HEK293 (cell line): ENCODE data around the gene LILRA5.

Experiments
- CTCF ChIA-PET: fragments of 350-600 bp; formaldehyde crosslinking; extraction: SDS; loops from one replicate; lab custom pipeline; 2021; ENCODE audit warnings: antibody characterized with exemption; lab: Yijun Ruan, JAX
- POLR2A ChIA-PET: fragments of 300-600 bp; formaldehyde crosslinking; extraction: SDS; loops from one replicate; lab custom pipeline; 2020; ENCODE audit warnings: antibody characterized with exemption, inconsistent platforms; lab: Yijun Ruan, JAX
- H3K27ac ChIP-seq: fragments of 200-500 bp; sonication (Bioruptor generic); 2 replicates; pipeline ENCODE4 v1.5.1; 2014; ENCODE audit warnings: low read depth, low read length, control low read depth, inconsistent platforms; ENCODE audit errors: extremely low read depth
- H3K36me3 ChIP-seq, 2 experiments: fragments of 200-500 bp in 1 of 2; sonication (Bioruptor generic) in 1 of 2; 1 replicate in 1 of 2; 2 replicates in 1 of 2; pipeline ENCODE4 v1.5.1; 2014 to 2017; ENCODE audit warnings: inconsistent platforms in 2 of 2, low read length in 2 of 2; ENCODE audit not compliant: control insufficient read depth in 2 of 2, insufficient read depth in 1 of 2
- H3K4me1 ChIP-seq: fragments of 200-500 bp; sonication (Bioruptor generic); 2 replicates; pipeline ENCODE4 v1.5.1; 2014; ENCODE audit warnings: mild to moderate bottlenecking, low read length, inconsistent platforms; ENCODE audit not compliant: control insufficient read depth, insufficient read depth
- H3K4me3 ChIP-seq: 2 replicates; pipeline ENCODE4 v1.5.1; 2011; ENCODE audit warnings: low read depth, mild to moderate bottlenecking, control low read depth, low read length, moderate library complexity
- H3K9me3 ChIP-seq: fragments of 200-500 bp; sonication (Bioruptor generic); 2 replicates; pipeline ENCODE4 v1.5.1; 2014; ENCODE audit warnings: low read depth, low read length, inconsistent platforms; ENCODE audit not compliant: control insufficient read depth, insufficient read depth
- HOXD13 ChIP-seq: sonication (generic); formaldehyde crosslinking; IDR thresholded peaks from 2 replicates; pipeline ENCODE4 v1.8.0; 2022; ENCODE audit warnings: missing genetic modification reagents, borderline replicate concordance
- INSM2 ChIP-seq: fragments of 450-650 bp; formaldehyde crosslinking; IDR thresholded peaks from 2 replicates; pipeline ENCODE4 v1.5.1; 2016; ENCODE audit warnings: missing biosample characterization, missing genetic modification characterization
- KLF8 ChIP-seq: fragments of 450-650 bp; formaldehyde crosslinking; IDR thresholded peaks from 2 replicates; pipeline ENCODE4 v1.5.1; 2016; ENCODE audit warnings: missing biosample characterization, missing genetic modification characterization
- MZF1 ChIP-seq: fragments of 450-650 bp; formaldehyde crosslinking; IDR thresholded peaks from 2 replicates; pipeline ENCODE4 v1.5.1; 2017; ENCODE audit warnings: missing biosample characterization, missing genetic modification characterization, borderline replicate concordance
- PRDM1 ChIP-seq: fragments of 450-650 bp; formaldehyde crosslinking; IDR thresholded peaks from 2 replicates; pipeline ENCODE4; 2016; ENCODE audit warnings: missing biosample characterization, missing genetic modification characterization
- SP3 ChIP-seq: fragments of 450-650 bp; formaldehyde crosslinking; IDR thresholded peaks from 2 replicates; pipeline ENCODE4 v1.5.1; 2016; ENCODE audit warnings: missing biosample characterization, missing genetic modification characterization
- SP7 ChIP-seq: fragments of 450-650 bp; formaldehyde crosslinking; IDR thresholded peaks from 2 replicates; pipeline ENCODE4 v1.5.1; 2016; ENCODE audit warnings: missing biosample characterization, missing genetic modification characterization
- ZIC2 ChIP-seq: fragments of 450-650 bp; formaldehyde crosslinking; IDR thresholded peaks from 2 replicates; pipeline ENCODE4 v1.5.1; 2016; ENCODE audit warnings: missing biosample characterization, missing genetic modification characterization
- ZNF114 ChIP-seq: fragments of 450-650 bp; formaldehyde crosslinking; IDR thresholded peaks from 2 replicates; pipeline ENCODE4 v1.5.0; 2017; ENCODE audit warnings: missing biosample characterization, missing genetic modification characterization
- ZNF121 ChIP-seq: fragments of 450-650 bp; formaldehyde crosslinking; IDR thresholded peaks from 2 replicates; pipeline ENCODE4 v1.5.1; 2016; ENCODE audit warnings: missing biosample characterization, missing genetic modification characterization
- ZNF140 ChIP-seq: fragments of 450-650 bp; formaldehyde crosslinking; IDR thresholded peaks from 2 replicates; pipeline ENCODE4 v1.5.1; 2016; ENCODE audit warnings: missing biosample characterization, missing genetic modification characterization
- ZNF16 ChIP-seq: fragments of 450-650 bp; formaldehyde crosslinking; IDR thresholded peaks from 2 replicates; pipeline ENCODE4 v1.5.1; 2016; ENCODE audit warnings: low read depth, missing biosample characterization, missing genetic modification characterization
- ZNF175 ChIP-seq: fragments of 450-650 bp; formaldehyde crosslinking; IDR thresholded peaks from 2 replicates; pipeline ENCODE4 v1.5.1; 2016; ENCODE audit warnings: missing biosample characterization, missing genetic modification characterization
- ZNF19 ChIP-seq: fragments of 450-650 bp; formaldehyde crosslinking; IDR thresholded peaks from 2 replicates; pipeline ENCODE4; 2016; ENCODE audit warnings: missing biosample characterization, missing genetic modification characterization, low read depth
- ZNF280C ChIP-seq: fragments of 450-650 bp; formaldehyde crosslinking; IDR thresholded peaks from 2 replicates; pipeline ENCODE4 v1.5.1; 2016; ENCODE audit warnings: missing biosample characterization, missing genetic modification characterization
- ZNF302 ChIP-seq: fragments of 450-650 bp; formaldehyde crosslinking; IDR thresholded peaks from 2 replicates; pipeline ENCODE4 v1.5.1; 2016; ENCODE audit warnings: missing biosample characterization, missing genetic modification characterization, low read depth
- ZNF394 ChIP-seq: fragments of 450-650 bp; formaldehyde crosslinking; IDR thresholded peaks from 2 replicates; pipeline ENCODE4 v1.5.1; 2016; ENCODE audit warnings: missing biosample characterization, missing genetic modification characterization, mild to moderate bottlenecking, moderate library complexity, borderline replicate concordance
- ZNF423 ChIP-seq: fragments of 450-650 bp; formaldehyde crosslinking; IDR thresholded peaks from 2 replicates; pipeline ENCODE4 v1.5.1; 2016; ENCODE audit warnings: missing biosample characterization, missing genetic modification characterization
- ZNF473 ChIP-seq: fragments of 450-650 bp; formaldehyde crosslinking; IDR thresholded peaks from 2 replicates; pipeline ENCODE4 v1.5.1; 2017; ENCODE audit warnings: missing biosample characterization, missing genetic modification characterization
- ZNF623 ChIP-seq: fragments of 450-650 bp; formaldehyde crosslinking; IDR thresholded peaks from 2 replicates; pipeline ENCODE4 v1.5.1; 2016; ENCODE audit warnings: missing biosample characterization, missing genetic modification characterization
- ZNF624 ChIP-seq: fragments of 450-650 bp; formaldehyde crosslinking; IDR thresholded peaks from 2 replicates; pipeline ENCODE4 v1.5.1; 2017; ENCODE audit warnings: missing biosample characterization, missing genetic modification characterization
- ZNF639 ChIP-seq: fragments of 450-650 bp; formaldehyde crosslinking; IDR thresholded peaks from 2 replicates; pipeline ENCODE4 v1.5.1; 2016; ENCODE audit warnings: missing biosample characterization, missing genetic modification characterization
- ZNF670 ChIP-seq: fragments of 450-650 bp; formaldehyde crosslinking; IDR thresholded peaks from 2 replicates; pipeline ENCODE4 v1.5.1; 2016; ENCODE audit warnings: missing biosample characterization, missing genetic modification characterization, low read depth
- TF ChIP-seq, protein P1 (sequence below): fragments of 450-650 bp; formaldehyde crosslinking; IDR thresholded peaks from 2 replicates; pipeline ENCODE4 v1.5.1; 2016; ENCODE audit warnings: missing biosample characterization, missing genetic modification characterization
- TF ChIP-seq, protein P2 (sequence below): fragments of 450-650 bp; formaldehyde crosslinking; IDR thresholded peaks from 2 replicates; pipeline ENCODE4 v1.5.1; 2016; ENCODE audit warnings: missing biosample characterization, missing genetic modification characterization
- TF ChIP-seq, protein P3 (sequence below): fragments of 450-650 bp; formaldehyde crosslinking; IDR thresholded peaks from 2 replicates; pipeline ENCODE4 v1.5.1; 2016; ENCODE audit warnings: missing biosample characterization, missing genetic modification characterization
- TF ChIP-seq, protein P4 (sequence below): fragments of 450-650 bp; formaldehyde crosslinking; IDR thresholded peaks from 2 replicates; pipeline ENCODE4 v1.5.1; 2016; ENCODE audit warnings: missing biosample characterization, missing genetic modification characterization

The LILRA5 gene

DNA sequence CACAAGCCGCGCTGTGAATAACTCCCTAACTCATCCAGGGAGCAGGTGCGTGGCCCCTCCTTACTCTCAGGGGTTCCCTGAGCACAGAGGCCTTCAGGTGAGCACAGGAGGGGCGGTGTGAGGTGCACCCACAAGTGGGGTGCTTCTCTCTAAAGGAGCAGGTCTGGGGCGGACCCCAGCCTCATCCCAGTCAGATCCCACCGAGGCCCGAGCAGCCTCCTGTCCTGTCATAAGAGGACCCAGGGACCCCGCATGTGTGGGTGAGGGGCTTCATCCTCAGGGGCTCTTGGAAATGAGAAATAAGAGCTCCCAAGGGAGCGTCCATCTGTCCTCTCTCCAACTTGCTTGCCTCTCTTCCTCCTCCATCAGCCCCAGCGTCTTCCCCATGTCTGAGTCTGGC lies 3.0 kb upstream of the LILRA5 start (continued):
- TF ChIP-seq ZNF121 (tag by site-specific recombination) (no peak), ZNF623 (no peak), ZNF140 (tag by site-specific recombination) (no peak), MZF1 (tag by site-specific recombination) (no peak), INSM2 (tag by site-specific recombination) (no peak), ZNF423 (tag by site-specific recombination) (no peak), ZIC2 (tag by site-specific recombination) (no peak), ZNF670 (tag by site-specific recombination) (no peak)
- TF ChIP-seq, protein P1, sequence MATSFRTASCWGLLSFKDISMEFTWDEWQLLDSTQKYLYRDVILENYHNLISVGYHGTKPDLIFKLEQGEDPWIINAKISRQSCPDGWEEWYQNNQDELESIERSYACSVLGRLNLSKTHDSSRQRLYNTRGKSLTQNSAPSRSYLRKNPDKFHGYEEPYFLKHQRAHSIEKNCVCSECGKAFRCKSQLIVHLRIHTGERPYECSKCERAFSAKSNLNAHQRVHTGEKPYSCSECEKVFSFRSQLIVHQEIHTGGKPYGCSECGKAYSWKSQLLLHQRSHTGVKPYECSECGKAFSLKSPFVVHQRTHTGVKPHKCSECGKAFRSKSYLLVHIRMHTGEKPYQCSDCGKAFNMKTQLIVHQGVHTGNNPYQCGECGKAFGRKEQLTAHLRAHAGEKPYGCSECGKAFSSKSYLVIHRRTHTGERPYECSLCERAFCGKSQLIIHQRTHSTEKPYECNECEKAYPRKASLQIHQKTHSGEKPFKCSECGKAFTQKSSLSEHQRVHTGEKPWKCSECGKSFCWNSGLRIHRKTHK, result no peak
- TF ChIP-seq, protein P2, sequence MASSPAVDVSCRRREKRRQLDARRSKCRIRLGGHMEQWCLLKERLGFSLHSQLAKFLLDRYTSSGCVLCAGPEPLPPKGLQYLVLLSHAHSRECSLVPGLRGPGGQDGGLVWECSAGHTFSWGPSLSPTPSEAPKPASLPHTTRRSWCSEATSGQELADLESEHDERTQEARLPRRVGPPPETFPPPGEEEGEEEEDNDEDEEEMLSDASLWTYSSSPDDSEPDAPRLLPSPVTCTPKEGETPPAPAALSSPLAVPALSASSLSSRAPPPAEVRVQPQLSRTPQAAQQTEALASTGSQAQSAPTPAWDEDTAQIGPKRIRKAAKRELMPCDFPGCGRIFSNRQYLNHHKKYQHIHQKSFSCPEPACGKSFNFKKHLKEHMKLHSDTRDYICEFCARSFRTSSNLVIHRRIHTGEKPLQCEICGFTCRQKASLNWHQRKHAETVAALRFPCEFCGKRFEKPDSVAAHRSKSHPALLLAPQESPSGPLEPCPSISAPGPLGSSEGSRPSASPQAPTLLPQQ (tag by site-specific recombination), result no peak

DNA sequence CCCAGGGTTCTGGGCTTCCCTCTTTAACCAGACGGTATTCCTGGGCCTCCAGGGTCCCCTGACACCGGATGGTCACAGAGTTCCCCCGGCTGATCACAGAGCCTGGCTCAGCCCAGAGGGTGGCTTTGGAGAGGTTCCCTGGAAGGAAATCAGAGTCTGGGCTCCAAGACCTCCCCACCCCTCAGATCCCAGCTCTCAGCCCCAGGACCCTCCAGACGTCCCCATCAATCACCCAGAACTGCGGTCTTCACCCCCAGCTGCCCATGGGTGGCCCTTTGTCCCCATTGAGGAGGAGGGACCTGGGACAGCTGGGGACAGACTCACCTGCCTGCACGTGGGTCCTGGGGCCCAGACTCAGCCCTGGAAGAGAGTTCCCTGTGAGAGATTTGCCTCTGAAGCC lies 955 bp downstream of the LILRA5 start:
- CTCF ChIA-PET, result no interaction called here
- no peak overlapping the region for H3K27ac ChIP-seq
- no peak for TF ChIP-seq SP7
- TF ChIP-seq ZNF624 (tag by site-specific recombination), result no peak
- TF ChIP-seq ZNF473, result no peak
- TF ChIP-seq ZNF639 (tag by site-specific recombination), result no peak
- TF ChIP-seq ZNF175 (tag by site-specific recombination), result no peak
- no peak for TF ChIP-seq ZNF16 (tag by site-specific recombination)
- TF ChIP-seq ZNF19 (tag by site-specific recombination), result no peak
- no peak for TF ChIP-seq ZNF394 (tag by site-specific recombination)
- no peak for TF ChIP-seq ZNF140 (tag by site-specific recombination)
- TF ChIP-seq PRDM1 (tag by site-specific recombination), result no peak
- TF ChIP-seq, protein P3, sequence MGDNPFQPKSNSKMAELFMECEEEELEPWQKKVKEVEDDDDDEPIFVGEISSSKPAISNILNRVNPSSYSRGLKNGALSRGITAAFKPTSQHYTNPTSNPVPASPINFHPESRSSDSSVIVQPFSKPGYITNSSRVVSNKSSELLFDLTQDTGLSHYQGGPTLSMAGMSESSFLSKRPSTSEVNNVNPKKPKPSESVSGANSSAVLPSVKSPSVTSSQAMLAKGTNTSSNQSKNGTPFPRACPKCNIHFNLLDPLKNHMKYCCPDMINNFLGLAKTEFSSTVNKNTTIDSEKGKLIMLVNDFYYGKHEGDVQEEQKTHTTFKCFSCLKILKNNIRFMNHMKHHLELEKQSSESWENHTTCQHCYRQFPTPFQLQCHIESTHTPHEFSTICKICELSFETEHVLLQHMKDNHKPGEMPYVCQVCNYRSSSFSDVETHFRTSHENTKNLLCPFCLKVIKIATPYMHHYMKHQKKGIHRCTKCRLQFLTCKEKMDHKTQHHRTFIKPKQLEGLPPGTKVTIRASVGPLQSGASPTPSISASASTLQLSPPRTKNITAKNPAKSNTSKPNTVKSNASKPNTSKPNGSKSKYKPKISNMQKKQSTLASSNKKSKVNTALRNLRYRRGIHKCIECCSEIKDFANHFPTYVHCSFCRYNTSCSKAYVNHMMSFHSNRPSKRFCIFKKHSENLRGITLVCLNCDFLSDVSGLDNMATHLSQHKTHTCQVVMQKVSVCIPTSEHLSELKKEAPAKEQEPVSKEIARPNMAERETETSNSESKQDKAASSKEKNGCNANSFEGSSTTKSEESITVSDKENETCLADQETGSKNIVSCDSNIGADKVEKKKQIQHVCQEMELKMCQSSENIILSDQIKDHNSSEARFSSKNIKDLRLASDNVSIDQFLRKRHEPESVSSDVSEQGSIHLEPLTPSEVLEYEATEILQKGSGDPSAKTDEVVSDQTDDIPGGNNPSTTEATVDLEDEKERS, result no peak
- TF ChIP-seq HOXD13, result no peak
- TF ChIP-seq SP3, result no peak
- TF ChIP-seq ZNF114, result no peak
- TF ChIP-seq ZNF302 (tag by site-specific recombination), result no peak
- TF ChIP-seq ZNF280C (tag by site-specific recombination), result no peak
- TF ChIP-seq KLF8 (tag by site-specific recombination), result no peak
- TF ChIP-seq, protein P4, sequence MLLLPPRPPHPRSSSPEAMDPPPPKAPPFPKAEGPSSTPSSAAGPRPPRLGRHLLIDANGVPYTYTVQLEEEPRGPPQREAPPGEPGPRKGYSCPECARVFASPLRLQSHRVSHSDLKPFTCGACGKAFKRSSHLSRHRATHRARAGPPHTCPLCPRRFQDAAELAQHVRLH (tag by site-specific recombination), result no peak

More for the DNA sequence above, 955 bp downstream of the LILRA5 start:
- no peaks in the 10 kb centered on the region for H3K4me1 ChIP-seq
- H3K4me3 ChIP-seq, result no peak overlapping the region
- no peaks in the 10 kb centered on the region for H3K36me3 ChIP-seq
- POLR2A ChIA-PET, result no interaction called here
- no peaks in the 10 kb centered on the region for H3K9me3 ChIP-seq
